G401.6 (cell line): ENCODE measurements around the gene PAQR4.

Experiments used
- FAIRE-seq: peaks from 2 replicates; lab custom pipeline; 2012; peaks lifted over from hg19 to GRCh38; lab: Jason Lieb, UNC

The PAQR4 gene

GRCh38 chr16:2981177-2981898, 12.2 kb downstream of the PAQR4 start:
- no peak for FAIRE-seq

GRCh38 chr16:2981899-2982250, 12.7 kb downstream of the PAQR4 start:
- FAIRE-seq = no peak

GRCh38 chr16:2982402-2982801, 13.3 kb downstream of the PAQR4 start:
- no peak for FAIRE-seq

GRCh38 chr16:2983706-2984136, 14.6 kb downstream of the PAQR4 start:
- FAIRE-seq = no peak

GRCh38 chr16:2985462-2985861, 16.3 kb downstream of the PAQR4 start:
- FAIRE-seq = no peak

- FAIRE-seq = no peak
Observed at GRCh38 chr16:2985893-2986355, 16.8 kb downstream of the PAQR4 start.

- no peak for FAIRE-seq
Observed at GRCh38 chr16:2986623-2987188, 17.6 kb downstream of the PAQR4 start.

- no peak for FAIRE-seq
Observed at GRCh38 chr16:2987286-2987685, 18.1 kb downstream of the PAQR4 start.

- no peak for FAIRE-seq
Observed at GRCh38 chr16:2987833-2988232, 18.7 kb downstream of the PAQR4 start.

- FAIRE-seq = no peak
Observed at GRCh38 chr16:2988590-2989099, 19.5 kb downstream of the PAQR4 start.

GRCh38 chr16:2990891-2991290, 21.7 kb downstream of the PAQR4 start:
- no peak for FAIRE-seq

- FAIRE-seq = no peak
Observed at GRCh38 chr16:2991566-2992261, 22.6 kb downstream of the PAQR4 start.

GRCh38 chr16:2992383-2993081, 23.4 kb downstream of the PAQR4 start:
- no peak for FAIRE-seq

GRCh38 chr16:2996298-2996697, 27.1 kb downstream of the PAQR4 start:
- FAIRE-seq = no peak

GRCh38 chr16:2999929-3000328, 30.8 kb downstream of the PAQR4 start:
- FAIRE-seq = no peak

GRCh38 chr16:3000540-3000939, 31.4 kb downstream of the PAQR4 start:
- no peak for FAIRE-seq

- no peak for FAIRE-seq
Observed at GRCh38 chr16:3001316-3001715, 32.2 kb downstream of the PAQR4 start.

GRCh38 chr16:3003582-3004270, 34.6 kb downstream of the PAQR4 start:
- peak; percentile 98 for FAIRE-seq

- no peak for FAIRE-seq
Observed at GRCh38 chr16:3004319-3004718, 35.2 kb downstream of the PAQR4 start.

GRCh38 chr16:3004781-3005284, 35.7 kb downstream of the PAQR4 start:
- no peak for FAIRE-seq

GRCh38 chr16:3007059-3007956, 38.2 kb downstream of the PAQR4 start:
- no peak for FAIRE-seq
